Hepatocyte (in vitro differentiated cells): ENCODE data around the gene NPAS2. TPM values are rescaled to one million over a fixed set of nuclear protein-coding genes. Genes with fewer than 3 reads are reported as not detected.

Experiments used
- DNase-seq: peaks from one replicate; pipeline ENCODE4 v3.0.0-alpha.2; 2016; ENCODE audit warnings: low spot score
- H2AFZ ChIP-seq: fragments of 200-600 bp; sonication (generic); 2 replicates; pipeline ENCODE4 v1.6.0; 2016; ENCODE audit warnings: antibody characterized with exemption, mild to moderate bottlenecking
- H3K27ac ChIP-seq: fragments of 200-600 bp; sonication (generic); 2 replicates; pipeline ENCODE4 v1.5.1; 2016; ENCODE audit warnings: mild to moderate bottlenecking
- H3K27me3 ChIP-seq: fragments of 200-600 bp; sonication (generic); 2 replicates; pipeline ENCODE4 v1.6.1; 2016
- H3K36me3 ChIP-seq: fragments of 200-600 bp; sonication (generic); replicated peaks from 2 replicates; pipeline ENCODE4 v1.5.1; 2016; ENCODE audit warnings: low read depth; ENCODE audit not compliant: insufficient read depth
- H3K4me1 ChIP-seq: fragments of 200-600 bp; sonication (generic); 2 replicates; pipeline ENCODE4 v1.5.1; 2016; ENCODE audit warnings: mild to moderate bottlenecking, moderate library complexity; ENCODE audit not compliant: insufficient read depth
- H3K4me2 ChIP-seq: fragments of 200-600 bp; sonication (generic); 2 replicates; pipeline ENCODE4 v1.6.0; 2016
- H3K4me3 ChIP-seq: fragments of 200-600 bp; sonication (generic); 2 replicates; pipeline ENCODE4 v1.5.1; 2016; ENCODE audit warnings: mild to moderate bottlenecking
- H3K79me2 ChIP-seq: fragments of 200-600 bp; sonication (generic); 2 replicates; pipeline ENCODE4 v1.6.0; 2017; ENCODE audit warnings: mild to moderate bottlenecking
- H3K9me2 ChIP-seq: fragments of 200-600 bp; sonication (generic); replicated peaks from 2 replicates; pipeline ENCODE4 v1.6.0; 2017; ENCODE audit warnings: mild to moderate bottlenecking; ENCODE audit not compliant: insufficient read depth
- H3K9me3 ChIP-seq: fragments of 200-600 bp; sonication (generic); 2 replicates; pipeline ENCODE4 v1.5.1; 2016; ENCODE audit warnings: low read depth, mild to moderate bottlenecking
- H4K20me1 ChIP-seq: fragments of 200-600 bp; sonication (generic); 2 replicates; pipeline ENCODE4 v1.6.0; 2016; ENCODE audit warnings: mild to moderate bottlenecking; ENCODE audit not compliant: insufficient read depth, poor library complexity, severe bottlenecking
- EZH2 ChIP-seq: fragments of 200-600 bp; sonication (generic); IDR thresholded peaks from 2 replicates; pipeline ENCODE4 v1.6.1; 2016; ENCODE audit warnings: antibody characterized with exemption, mild to moderate bottlenecking, borderline replicate concordance
- EZH2phosphoT487 ChIP-seq: fragments of 200-600 bp; sonication (generic); IDR thresholded peaks from one replicate; pipeline ENCODE4 v1.6.1; 2018; ENCODE audit warnings: antibody characterized with exemption, mild to moderate bottlenecking, low read depth, moderate library complexity; ENCODE audit not compliant: unreplicated experiment, severe bottlenecking
- WGBS: methylation state at CpG from one replicate; pipeline ENCODE4 v1.1.6; 2016; ENCODE audit warnings: low lambda C conversion rate; ENCODE audit errors: missing lambda C conversion rate; 5-methylcytosine and 5-hydroxymethylcytosine counted together
- polyA plus RNA-seq: library from polyadenylated mRNA; unstranded; fragments of >200 nt; fragmentation: Nextera tagmentation; extraction: Ambion mirVana; gene quantifications from 2 replicates; pipeline ENCODE4 v1.2.1, GENCODE V29; 2016
- total RNA-seq: library from RNA; depleted of rRNA; stranded (reverse); fragments of >200 nt; gene quantifications from 2 replicates; pipeline ENCODE4 v1.2.3, GENCODE V29; 2014
- TF ChIP-seq, protein P1 (sequence below): fragments of 200-600 bp; sonication (generic); IDR thresholded peaks from 2 replicates; pipeline ENCODE4 v1.5.1; 2016; ENCODE audit warnings: antibody characterized with exemption, mild to moderate bottlenecking; ENCODE audit not compliant: poor library complexity

NPAS2 gene
- total and polyA plus RNA-seq, 2 experiments from 2014 or later: 7.7 to 16.8 TPM

DNA sequence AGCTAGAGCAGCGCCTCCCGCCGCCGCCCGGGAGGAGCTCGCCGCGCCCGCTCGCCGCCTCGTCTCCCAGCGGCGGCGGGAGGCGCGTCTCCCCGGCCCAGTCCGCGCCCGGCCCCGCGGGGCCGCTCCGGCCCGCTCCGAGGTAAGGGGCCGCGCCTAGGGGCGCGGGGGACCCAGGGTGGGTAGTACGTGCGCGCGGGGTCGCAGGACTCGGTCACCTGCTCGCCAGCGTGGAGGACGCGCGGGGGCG, 259 bp downstream of the NPAS2 start:
- Histone ChIP-seq H3K4me2 (peak overlapping the region; percentile 98), H3K4me3 (peak overlapping the region; percentile 82), H4K20me1 (no peaks in the 10 kb centered on the region), H3K4me1 (no peaks in the 10 kb centered on the region), H3K27me3 (peaks cover 4% of the 10 kb centered on the region), H2AFZ (peak overlapping the region; percentile 66), H3K79me2 (peaks cover 31% of the 10 kb centered on the region), H3K9me3 (no peaks in the 10 kb centered on the region), H3K9me2 (no peaks in the 10 kb centered on the region), H3K36me3 (no peaks in the 10 kb centered on the region), H3K27ac (peak overlapping the region; percentile 67)
- WGBS: 0% methylated on average over 12 of the region's 43 CpGs
- no peak for DNase-seq
- TF ChIP-seq, protein P1, sequence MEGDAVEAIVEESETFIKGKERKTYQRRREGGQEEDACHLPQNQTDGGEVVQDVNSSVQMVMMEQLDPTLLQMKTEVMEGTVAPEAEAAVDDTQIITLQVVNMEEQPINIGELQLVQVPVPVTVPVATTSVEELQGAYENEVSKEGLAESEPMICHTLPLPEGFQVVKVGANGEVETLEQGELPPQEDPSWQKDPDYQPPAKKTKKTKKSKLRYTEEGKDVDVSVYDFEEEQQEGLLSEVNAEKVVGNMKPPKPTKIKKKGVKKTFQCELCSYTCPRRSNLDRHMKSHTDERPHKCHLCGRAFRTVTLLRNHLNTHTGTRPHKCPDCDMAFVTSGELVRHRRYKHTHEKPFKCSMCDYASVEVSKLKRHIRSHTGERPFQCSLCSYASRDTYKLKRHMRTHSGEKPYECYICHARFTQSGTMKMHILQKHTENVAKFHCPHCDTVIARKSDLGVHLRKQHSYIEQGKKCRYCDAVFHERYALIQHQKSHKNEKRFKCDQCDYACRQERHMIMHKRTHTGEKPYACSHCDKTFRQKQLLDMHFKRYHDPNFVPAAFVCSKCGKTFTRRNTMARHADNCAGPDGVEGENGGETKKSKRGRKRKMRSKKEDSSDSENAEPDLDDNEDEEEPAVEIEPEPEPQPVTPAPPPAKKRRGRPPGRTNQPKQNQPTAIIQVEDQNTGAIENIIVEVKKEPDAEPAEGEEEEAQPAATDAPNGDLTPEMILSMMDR: no peak
- TF ChIP-seq EZH2 (no peak), EZH2phosphoT487 (no peak)

DNA sequence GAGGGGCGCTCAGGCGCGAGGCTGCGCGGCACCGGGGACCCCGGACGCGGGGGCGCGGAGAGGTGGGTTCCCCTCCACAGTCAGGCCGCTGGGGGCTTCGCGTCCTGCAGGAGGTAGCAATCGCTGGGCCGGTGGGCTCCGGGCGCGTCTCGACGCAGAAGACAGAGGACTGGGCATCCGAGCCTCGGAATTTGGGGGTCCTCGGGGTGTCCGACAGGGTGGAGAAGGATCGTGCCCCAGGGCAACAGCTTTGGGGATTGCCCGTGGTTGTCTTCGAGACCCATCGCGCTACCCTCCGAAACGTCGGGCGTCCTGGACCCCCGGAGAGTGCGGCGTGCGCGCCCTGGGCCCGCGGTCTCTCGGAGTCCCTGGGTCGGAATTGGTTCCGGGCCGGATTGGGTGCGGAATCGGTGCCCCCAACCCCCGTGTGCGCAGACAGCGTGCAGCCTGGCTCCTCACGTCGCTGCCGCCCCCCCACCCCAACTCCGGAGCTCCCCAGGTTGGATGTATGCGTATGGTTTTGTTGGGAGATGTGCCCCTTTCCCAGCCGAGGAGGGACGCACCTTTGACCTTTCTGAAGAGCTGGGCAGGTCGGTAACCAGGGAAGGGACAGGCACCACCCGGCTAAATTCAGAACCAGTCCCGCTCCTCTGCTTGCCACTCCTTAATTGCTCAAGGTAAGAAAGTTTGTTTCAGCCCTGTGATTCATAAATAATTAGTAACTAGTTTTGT, 750 bp downstream of the NPAS2 start:
- no peaks in the 10 kb centered on the region for H3K36me3 ChIP-seq
- no peaks in the 10 kb centered on the region for H3K9me2 ChIP-seq
- peak overlapping the region; percentile 67 for H3K27ac ChIP-seq
- no peaks in the 10 kb centered on the region for H3K4me1 ChIP-seq
- DNase-seq: peak; percentile 27
- H3K27me3 ChIP-seq: peaks cover 4% of the 10 kb centered on the region
- peak overlapping the region; percentile 66 for H2AFZ ChIP-seq
- 2% methylated on average over 34 of the region's 60 CpGs for WGBS
- peak overlapping the region; percentile 98 for H3K4me2 ChIP-seq
- no peaks in the 10 kb centered on the region for H4K20me1 ChIP-seq
- H3K4me3 ChIP-seq: peak overlapping the region; percentile 82
- no peak for TF ChIP-seq EZH2
- H3K79me2 ChIP-seq: peaks cover 31% of the 10 kb centered on the region
- no peaks in the 10 kb centered on the region for H3K9me3 ChIP-seq

DNA sequence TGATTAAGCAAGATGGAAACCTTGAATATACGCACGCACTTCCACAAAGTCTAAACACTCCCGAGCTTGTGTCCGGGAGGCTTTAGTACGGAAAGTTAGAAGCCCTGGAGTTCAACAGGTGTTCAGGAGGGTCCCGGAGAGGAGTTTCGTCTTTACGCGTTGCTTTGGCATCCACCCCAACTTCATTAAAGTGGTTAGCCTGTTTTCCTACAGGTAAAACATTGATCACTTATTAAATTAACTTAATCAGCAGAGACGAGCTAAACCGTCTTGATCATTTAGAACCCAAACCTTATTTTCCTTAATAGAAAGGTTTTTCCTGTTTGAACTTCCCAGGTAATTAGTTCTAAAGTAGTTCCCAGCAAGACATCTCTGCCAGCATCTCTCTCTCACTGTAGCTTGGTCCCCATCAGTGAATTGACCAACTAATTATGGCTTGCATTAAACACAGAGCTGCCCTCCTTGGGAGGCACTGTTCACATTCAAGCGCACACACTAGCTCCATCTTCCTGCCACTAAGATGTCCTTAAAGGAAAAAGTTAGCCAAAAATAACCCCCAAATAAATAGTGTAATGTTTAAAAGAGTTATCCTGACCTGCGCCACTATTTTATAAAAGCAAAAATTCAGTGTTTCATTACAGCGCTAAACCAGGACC, 1.4 kb downstream of the NPAS2 start:
- Histone ChIP-seq H2AFZ (peak overlapping the region; percentile 66), H3K27me3 (peaks cover 4% of the 10 kb centered on the region), H3K4me2 (peak overlapping the region; percentile 98), H3K79me2 (peaks cover 31% of the 10 kb centered on the region), H3K36me3 (no peaks in the 10 kb centered on the region), H3K4me3 (peak overlapping the region; percentile 82), H3K4me1 (no peaks in the 10 kb centered on the region), H3K9me2 (no peaks in the 10 kb centered on the region), H4K20me1 (no peaks in the 10 kb centered on the region), H3K9me3 (no peaks in the 10 kb centered on the region), H3K27ac (peak overlapping the region; percentile 67)
- TF ChIP-seq EZH2phosphoT487 (no peak), EZH2 (no peak)
- TF ChIP-seq, protein P1: peak; percentile 6
- WGBS: 32% methylated on average over 14 of the region's 14 CpGs
- no peak for DNase-seq

DNA sequence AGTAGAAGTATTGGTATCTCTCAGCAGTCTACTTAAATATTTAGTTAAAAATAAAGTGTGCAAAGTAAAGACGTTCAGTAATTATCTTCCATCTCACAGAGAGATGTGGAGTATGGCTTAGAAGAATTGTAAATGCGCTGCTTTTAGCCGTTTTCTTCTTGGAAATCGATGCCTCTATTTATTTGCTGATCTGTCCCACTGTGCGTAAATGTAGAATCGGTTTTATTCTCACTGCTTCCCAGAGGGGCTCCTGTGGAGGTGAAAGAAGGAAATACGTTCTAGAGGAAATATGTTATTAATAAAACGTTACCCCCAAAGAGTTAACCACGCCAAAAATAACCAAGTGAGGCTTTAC, 1.9 kb downstream of the NPAS2 start:
- Histone ChIP-seq H3K27me3 (peaks cover 4% of the 10 kb centered on the region), H3K4me3 (no peak overlapping the region), H3K4me2 (peak overlapping the region; percentile 98), H3K36me3 (no peaks in the 10 kb centered on the region), H3K9me2 (no peaks in the 10 kb centered on the region), H3K4me1 (no peaks in the 10 kb centered on the region), H2AFZ (no peak overlapping the region), H3K79me2 (peaks cover 31% of the 10 kb centered on the region), H4K20me1 (no peaks in the 10 kb centered on the region), H3K27ac (no peak overlapping the region), H3K9me3 (no peaks in the 10 kb centered on the region)
- TF ChIP-seq EZH2phosphoT487 (no peak), EZH2 (no peak)
- TF ChIP-seq, protein P1: no peak
- 65% methylated on average over 9 of the region's 9 CpGs for WGBS
- DNase-seq: no peak
